EL (cell line): ENCODE measurements around the gene DCK.

Experiments used
- DNase-seq: peaks from one replicate; pipeline ENCODE4 v3.0.0-alpha.2; 2016

Gene DCK

DNA sequence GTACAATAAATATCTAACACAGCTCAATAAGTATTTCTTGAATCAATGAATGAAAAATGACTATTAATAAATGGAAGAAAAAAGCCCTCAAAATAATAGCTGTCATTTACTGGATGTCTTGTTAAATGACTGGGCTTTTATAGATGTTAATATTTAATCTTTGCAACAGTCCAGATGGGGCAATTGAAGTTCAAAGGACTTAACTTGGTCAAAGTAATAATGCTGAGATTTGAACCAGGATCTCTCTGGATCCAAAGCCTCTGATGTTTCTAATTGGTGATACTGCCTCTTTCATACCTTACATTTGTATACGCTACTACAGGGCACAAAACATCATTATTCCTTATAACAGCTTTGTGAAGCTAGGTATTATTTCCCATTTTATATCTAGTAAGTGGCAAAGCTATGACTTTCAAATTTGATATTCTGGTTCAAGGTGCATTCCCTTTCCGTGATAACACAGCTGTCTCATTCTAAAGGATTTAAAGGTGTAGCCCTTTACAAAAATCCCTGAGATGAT, 72.6 kb downstream of the DCK start:
- no peak for DNase-seq

DNA sequence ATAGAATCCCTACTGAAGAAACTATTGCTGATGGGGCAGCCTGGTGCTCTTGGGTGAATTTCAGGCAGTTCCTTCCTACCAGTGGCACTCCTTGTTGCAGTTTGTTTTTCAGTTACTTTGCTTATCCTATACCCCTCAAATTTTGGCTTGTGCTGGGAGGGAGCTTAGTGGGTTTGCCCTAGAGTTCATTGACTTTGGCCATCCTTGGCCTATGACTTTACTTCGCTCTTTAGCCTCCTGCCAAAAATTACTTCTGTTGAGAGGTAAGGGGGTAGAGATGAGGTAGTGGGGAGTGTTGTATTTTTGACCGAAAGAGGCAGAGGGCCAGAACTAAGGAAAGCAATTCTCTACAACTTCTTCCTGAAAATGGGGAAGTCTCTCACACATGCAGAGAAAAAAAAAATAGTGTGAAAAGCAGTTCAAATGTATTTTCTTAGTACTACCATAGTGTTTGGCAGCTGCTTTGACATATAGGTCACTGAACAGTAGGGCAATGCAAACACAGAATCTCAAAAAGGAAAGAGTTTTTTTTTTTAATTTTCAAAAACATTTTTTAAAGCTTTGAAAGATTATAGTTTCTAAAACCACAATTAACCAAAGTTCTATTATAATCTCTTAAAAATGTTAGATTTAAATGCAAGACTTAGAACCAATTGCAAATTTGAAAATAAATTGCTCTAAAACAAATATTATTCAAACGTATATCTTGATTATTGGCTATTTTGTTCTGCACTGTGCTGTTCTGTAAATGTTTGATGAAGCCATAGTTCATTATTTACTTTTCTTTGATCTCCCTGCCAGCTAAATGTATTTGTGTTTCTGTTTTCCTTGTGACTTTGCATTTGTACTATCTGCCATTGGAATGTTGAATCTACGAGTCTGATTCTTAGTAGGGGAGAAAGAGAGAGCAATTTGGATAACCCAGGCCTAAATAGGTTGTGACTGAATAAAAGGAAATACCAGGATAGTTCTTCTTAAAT, 73.6 kb downstream of the DCK start:
- no peak for DNase-seq

DNA sequence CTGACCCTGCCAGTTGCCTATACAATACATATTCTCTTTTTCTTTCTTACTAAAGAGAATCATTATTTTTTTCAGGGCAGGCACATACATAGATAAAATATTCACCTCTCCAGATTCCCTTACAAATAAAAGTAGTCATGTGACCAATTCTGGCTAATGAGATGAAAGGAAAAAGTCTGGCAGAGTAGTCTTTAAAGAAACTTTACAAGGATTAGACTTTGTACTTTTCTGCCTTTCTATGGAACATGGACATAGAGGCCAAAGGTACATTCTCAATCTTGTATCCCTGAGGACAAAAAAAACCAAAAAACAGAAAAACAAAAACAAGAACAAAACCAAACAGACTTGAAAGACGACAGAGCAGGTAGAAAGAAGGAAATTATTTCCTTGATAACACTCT, 75.6 kb downstream of the DCK start:
- no peak for DNase-seq

DNA sequence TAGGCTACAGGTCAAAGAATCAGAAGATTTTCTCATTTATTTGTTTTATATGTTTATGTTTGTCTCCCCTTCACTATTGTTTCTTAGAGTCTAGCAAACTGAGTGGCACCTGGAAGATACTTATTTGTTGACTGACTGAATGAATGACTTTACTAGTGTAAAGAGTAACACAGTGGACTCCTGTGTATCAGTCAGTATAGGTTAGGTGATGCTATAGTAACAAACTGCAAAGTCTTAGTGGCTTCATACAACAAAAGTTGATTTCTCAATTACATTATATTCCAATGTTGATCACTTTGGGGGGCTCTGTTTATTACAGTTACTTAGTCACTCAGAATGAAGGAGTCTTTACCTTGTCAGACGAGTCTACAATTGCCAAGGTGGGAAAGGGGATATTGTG, 76.6 kb downstream of the DCK start:
- DNase-seq, result no peak

DNA sequence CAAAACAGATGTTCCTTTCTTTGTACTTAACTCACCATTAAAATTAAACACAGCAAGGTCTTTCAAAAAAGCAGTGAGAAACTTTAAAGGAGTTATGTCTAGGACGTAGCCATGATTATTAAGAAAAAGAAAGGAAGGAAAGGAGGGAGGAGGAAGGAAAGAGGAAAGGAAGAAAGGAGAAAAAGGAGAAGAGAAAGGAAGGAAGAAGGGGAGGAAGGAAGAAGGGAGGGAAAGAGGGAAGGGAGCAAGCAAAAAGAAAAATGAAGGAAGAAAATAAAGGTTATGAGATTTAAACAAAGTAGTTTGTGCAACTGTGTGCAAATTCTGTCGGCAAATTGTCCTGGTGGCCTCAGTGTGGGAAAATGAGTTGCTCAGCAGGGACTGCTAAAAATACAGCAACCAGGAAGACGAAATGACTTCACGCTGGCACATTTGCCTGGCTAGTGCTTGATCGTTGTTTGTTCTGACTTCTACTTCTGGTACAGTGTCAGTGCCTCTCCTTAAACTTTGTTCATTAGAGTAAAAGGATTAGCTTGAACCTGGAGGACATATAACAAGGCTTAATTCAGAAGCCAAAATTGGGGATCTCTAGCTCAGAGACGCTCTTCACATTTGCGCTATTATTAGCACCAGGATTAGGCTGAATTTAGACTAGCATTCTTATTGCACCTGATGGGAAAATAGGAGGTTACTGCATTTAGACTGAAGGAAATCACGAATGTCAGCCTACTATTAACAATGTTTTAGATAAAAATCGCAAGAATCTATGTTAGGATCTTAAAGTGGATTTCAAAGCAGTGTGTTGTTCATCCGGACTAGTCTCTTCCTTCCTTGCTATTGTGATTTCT, 81.2 kb downstream of the DCK start:
- no peak for DNase-seq
